ENCODE data around the gene GPD1L.
"Not testable (repeated sequence)": the region's sequence is repeated elsewhere in the genome, so short reads cannot be mapped to it uniquely, and the experiment has no call there.

The GPD1L gene

GRCh38 chr3:32105291-32106131 lies 909 bp upstream of the GPD1L start:
- DNase-seq (ENCODE audit: low spot score): no peak

DNA sequence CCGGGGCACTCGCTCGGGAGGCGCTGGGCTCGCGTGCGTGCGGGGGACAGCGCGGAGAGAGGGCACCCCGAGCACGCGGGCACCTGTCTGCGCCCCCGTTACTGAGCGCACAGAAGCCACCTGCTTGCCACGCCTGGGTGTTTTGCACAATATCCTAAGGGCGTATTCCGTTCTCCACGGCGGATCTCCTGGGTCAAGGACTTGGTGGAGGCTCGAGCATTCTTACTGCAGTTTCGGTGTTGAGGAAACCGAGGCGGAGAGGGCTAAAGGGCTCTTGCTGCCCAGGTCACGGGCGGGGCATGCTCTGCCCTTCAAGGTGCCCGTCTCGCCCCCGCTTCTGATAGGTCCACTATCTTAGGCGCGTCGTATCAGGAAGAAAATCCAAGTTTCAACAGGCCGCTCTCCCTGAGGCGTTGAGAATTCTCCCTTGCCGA lies 526 bp downstream of the GPD1L start:
- no peak for DNase-seq (ENCODE audit: low spot score)

DNA sequence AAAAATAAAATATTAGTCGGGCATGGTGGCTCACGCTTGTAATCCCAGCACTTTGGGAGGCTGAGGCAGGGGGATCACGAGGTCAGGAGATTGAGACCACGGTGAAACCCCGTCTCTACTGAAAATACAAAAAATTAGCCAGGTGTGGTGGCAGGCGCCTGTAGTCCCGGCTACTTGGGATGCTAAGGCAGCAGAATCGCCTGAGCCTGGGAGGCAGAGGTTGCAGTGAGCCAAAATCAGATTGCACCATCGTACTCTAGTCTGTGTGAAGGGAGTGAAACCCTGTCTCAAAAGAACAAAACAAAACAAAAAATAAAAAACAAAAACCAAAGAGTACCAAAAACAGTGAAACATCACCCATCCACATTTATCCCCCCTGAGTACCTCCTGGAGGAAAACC lies 1.8 kb downstream of the GPD1L start:
- DNase-seq (ENCODE audit: low spot score): not testable (repeated sequence)

DNA sequence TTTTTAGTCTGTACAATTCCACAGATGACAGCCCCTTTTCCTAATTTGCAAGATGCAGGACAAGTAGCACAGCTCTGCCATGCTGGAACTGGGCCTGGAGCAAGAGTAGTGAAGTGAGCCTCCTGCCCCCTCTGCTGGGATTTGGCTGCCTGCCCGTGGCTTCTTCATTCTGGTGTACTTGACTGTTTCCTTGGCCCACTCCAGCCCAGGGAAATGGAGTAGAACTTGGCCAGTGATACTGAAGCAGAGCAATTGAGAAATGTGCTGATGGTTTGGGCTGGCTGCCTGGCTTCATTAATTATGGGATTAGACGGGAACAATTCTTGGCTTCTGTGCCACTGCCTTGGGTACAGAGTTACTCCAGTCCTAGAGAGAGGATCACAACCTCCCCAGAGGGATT lies 2.8 kb downstream of the GPD1L start:
- DNase-seq (ENCODE audit: low spot score): no peak

GRCh38 chr3:32110233-32110760 lies 3.9 kb downstream of the GPD1L start:
- no peak for DNase-seq (ENCODE audit: low spot score)

GRCh38 chr3:32111560-32111959 lies 5.1 kb downstream of the GPD1L start:
- DNase-seq (ENCODE audit: low spot score): no peak

- DNase-seq (ENCODE audit: low spot score): no peak
These were observed 7.1 kb downstream of the GPD1L start for GRCh38 chr3:32113566-32113965.

DNA sequence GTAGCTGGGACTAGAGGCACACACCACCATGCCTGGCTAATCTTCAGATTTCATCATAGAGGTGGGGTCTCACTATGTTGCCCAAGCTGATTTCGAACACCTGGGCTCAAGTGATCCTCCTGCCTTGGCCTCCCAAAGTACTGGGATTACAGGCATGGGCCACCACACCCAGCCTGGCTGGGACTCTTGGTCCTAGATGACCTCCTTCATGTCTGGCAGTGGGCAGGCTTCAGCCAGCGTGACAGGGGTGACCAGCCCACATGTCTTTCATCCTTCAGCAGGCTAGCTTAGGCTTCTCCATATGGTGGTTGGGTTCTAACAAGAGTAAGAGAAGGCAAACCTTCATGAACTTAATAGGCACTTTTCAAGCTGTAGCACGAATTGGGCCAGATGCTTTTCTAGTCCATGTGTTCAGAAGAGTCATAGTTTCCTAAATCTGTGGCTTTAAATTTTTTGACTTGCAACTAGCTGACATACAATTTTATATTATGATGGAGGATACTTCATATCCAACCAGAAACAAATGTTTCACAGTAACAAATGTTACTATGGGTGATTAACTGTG lies 7.6 kb downstream of the GPD1L start:
- DNase-seq (ENCODE audit: low spot score): no peak

- DNase-seq (ENCODE audit: low spot score): peak; percentile 21
These were observed 8.3 kb downstream of the GPD1L start for GRCh38 chr3:32114546-32115386.

GRCh38 chr3:32117320-32117719 lies 10.9 kb downstream of the GPD1L start:
- no peak for DNase-seq (ENCODE audit: low spot score)

DNA sequence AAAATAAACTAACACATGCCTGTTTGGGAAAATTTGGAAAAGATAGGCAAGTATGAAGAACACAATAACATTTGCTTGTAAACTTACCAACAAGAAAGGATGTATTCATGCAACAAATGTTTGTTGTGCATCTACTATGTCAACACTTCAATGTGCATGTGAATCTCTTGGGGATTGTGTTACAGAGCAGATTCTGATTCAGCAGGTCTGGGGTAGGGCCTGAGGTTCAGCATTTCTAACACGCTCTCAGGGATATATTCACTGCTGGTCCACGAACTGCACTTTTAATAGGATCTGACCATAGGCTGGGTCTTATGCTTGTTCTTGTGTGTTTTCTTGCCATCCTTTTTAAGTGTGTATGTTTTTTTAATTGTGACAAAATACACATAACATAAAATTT lies 11.8 kb downstream of the GPD1L start:
- no peak for DNase-seq (ENCODE audit: low spot score)

DNA sequence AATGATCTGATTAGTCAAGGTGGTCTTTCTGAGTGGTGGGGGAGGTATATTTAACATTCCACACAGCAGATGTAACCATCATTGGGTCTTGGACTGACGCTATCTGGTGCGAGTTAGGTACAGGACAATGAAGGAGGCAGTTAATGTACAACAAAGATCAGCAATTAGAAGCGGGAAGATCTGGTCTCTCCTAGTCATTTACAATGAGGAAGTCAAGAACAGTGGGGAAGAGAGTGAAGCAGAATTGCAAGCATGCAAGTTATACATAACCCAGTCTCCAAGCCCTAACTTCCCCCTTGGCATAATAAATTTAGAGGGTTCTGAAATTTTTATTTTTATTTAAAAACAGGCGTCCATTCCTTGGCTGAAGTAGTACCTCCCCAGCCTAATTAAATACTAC lies 14.1 kb downstream of the GPD1L start:
- no peak for DNase-seq (ENCODE audit: low spot score)

- no peak for DNase-seq (ENCODE audit: low spot score)
These were observed 14.7 kb downstream of the GPD1L start for GRCh38 chr3:32121137-32121536.

DNA sequence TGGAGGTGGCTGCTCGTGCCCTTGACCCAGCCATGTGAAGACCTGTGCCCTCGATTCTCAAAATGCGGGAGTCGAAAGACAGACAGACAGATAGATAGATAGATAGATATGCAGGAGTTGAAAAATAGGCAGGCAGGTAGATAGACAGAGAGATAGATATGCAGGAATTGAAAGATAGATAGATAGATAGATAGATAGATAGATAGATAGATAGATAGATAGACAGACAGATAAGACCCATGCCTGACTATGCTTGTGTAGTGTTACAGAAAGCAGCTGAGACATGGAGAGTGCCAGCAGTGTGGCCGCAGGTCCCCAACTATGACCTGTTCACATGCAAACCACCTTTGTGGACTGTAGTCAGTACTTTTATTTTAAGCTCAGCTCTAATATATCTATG lies 17.2 kb downstream of the GPD1L start:
- DNase-seq (ENCODE audit: low spot score): no peak

DNA sequence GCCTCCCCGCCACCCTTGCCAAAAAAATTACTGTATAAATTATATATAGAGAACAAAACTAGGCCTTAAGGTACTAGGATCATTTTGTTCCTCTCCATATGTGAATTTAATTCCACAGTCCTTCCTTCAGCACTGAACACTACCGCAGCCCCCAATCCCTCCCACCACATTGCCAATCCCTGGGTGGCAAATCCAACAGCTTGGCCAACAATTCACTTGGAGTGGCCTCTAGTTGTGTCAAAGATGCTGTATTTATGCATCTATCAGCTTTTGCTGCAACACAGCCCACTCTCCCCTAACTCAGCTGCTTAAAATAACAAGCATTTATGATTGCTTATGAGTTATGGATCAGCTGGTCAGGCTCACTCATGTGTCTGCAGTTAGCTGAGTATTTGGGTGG lies 18.6 kb downstream of the GPD1L start:
- no peak for DNase-seq (ENCODE audit: low spot score)

DNA sequence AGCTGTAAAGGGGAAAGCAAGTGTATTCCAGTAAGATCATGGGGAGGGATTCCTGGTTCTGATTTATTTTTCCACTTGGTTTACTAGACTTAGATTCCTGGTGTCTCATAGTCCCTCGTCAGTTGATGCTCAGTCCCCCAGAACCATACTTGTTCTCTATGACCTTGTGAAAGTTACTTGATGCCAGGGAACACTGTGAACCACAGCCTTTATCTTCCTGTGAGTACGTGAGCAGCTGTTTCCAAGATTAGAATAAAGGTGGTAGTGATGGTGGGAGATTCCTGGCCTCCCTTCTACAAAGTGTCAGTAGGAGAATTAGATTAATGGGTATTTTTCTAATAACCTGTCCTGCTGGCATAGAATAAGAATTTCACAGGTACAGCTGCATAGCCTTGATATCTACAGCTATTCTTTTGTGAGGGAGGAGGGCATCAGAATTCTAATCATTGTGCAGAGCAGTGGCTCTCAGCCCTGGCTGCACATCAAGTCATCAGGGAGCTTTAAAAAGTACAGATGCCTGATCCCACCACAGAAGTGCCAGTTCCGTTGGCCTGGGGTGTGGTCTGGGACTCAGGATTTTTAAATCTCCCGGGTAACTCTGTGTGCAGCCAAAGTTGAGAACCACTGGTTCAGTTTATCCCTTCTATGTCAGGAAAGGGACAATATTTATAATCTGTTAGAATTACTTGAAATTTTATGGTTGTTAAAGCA lies 20.0 kb downstream of the GPD1L start:
- DNase-seq (ENCODE audit: low spot score): no peak

DNA sequence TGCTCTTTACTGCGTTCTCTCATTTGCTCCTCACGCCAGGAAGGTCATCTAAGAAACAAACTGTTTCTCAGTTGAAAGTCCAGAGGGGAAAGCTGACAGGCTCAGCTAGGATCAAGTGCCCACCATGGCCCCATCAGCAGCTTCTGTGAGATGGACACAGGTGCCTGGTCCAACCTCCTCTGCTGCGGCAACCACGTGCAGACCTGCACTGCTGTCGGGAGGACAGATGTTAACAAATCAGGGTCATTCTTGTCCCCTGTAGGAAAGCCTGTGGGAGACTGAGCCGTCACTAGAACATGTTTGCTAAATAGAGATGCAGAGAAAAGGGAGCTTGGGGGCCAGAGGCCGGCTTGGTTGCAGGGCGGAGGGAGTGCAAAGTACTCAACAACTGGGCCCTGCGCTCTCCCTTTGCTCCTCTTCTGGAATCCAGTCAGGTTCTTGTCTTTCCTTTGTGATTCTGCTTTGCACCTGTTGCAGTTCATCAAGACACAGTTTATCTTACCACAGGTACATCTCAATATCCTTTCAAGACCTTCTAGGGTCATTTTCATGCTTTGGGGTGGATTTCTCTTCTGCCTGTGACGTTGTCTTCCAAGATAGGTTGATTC lies 20.9 kb downstream of the GPD1L start:
- DNase-seq (ENCODE audit: low spot score): no peak

DNA sequence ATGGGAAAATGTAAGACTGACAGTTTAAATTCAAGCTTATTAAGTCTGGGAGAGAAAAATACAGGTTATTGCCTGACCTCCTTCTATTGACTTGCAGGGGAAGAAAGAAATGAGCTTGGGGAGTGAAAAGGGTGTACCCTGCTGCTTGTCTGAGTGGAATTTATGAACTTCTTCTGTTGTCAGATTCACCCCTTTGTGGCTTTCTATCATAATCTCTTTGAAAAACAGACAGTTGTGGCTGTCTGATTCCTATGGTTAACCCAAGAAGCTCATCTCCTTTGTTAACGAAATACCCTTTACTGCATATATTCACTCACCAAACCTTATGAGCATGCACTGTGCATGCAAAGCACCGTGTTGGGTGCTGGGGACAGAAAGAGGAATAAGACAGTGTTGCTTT lies 22.5 kb downstream of the GPD1L start:
- no peak for DNase-seq (ENCODE audit: low spot score)

GRCh38 chr3:32129832-32130231 lies 23.4 kb downstream of the GPD1L start:
- DNase-seq (ENCODE audit: low spot score): no peak

GRCh38 chr3:32132121-32132520 lies 25.7 kb downstream of the GPD1L start:
- no peak for DNase-seq (ENCODE audit: low spot score)

DNA sequence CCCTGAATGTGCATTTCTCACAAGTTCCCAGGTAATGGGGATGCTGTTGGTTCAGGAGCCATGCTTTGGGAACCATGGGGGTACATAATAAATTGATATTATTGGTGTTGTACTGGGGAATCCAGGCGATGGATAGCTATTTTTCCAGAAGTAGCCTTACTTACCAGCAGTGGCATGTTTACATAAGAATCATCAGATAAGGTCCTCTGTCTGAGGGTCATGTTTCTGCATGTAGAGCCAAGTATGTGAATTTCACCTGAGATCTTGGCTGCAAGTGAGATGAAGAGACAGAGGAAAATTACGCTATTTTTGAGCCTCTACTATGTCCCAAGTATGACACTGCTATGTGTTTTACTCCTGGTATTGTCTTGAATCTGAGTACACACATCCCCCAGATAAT lies 26.3 kb downstream of the GPD1L start:
- no peak for DNase-seq (ENCODE audit: low spot score)

DNA sequence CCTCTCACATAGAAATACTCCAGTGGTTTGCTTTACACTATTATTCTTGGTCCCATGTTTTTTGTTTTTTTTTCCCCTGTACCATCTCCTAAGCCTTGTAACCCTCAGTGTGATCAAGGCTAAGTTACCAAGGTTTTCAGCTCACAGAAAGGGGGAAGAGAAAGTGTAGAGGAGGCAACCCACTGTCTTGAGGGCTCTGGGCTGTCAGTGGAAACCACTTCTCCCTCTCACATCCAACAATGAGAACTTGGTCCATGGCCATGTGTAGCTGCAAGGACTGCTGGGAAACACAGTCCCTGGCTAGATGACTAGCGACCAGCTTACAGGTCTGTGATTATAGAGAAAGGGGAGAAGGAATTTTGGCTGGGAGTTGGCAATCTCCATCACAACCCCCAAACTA lies 30.3 kb downstream of the GPD1L start:
- no peak for DNase-seq (ENCODE audit: low spot score)
